Stomach (tissue), 4 donors: ENCODE measurements around the gene DPP6.
"Not testable (repeated sequence)": the region's sequence is repeated elsewhere in the genome, so short reads cannot be mapped to it uniquely, and the experiment has no call there.

ENCODE experiments used
- CTCF ChIP-seq, 7 experiments: fragments of 450-650 bp in 4 of 7; fragments of 200-600 bp in 3 of 7; sonication (generic) in 3 of 7; IDR thresholded peaks; one replicate each; pipeline ENCODE4 v1.5.1; 2016 to 2019; ENCODE audit warnings: antibody characterized with exemption in 7 of 7, control low read depth in 2 of 7, mild to moderate bottlenecking in 1 of 7
- POLR2A ChIP-seq, 4 donors: fragments of 450-650 bp; IDR thresholded peaks; one replicate each; pipeline ENCODE4 v1.6.1; 2016; ENCODE audit warnings: antibody characterized with exemption in 4 of 4, control low read depth in 2 of 4, mild to moderate bottlenecking in 1 of 4, moderate library complexity in 1 of 4
- POLR2AphosphoS5 ChIP-seq, 3 donors: sonication (generic); formaldehyde crosslinking; IDR thresholded peaks; one replicate each; pipeline ENCODE4 v1.6.1; 2016; ENCODE audit warnings: antibody characterized with exemption in 3 of 3

DNA sequence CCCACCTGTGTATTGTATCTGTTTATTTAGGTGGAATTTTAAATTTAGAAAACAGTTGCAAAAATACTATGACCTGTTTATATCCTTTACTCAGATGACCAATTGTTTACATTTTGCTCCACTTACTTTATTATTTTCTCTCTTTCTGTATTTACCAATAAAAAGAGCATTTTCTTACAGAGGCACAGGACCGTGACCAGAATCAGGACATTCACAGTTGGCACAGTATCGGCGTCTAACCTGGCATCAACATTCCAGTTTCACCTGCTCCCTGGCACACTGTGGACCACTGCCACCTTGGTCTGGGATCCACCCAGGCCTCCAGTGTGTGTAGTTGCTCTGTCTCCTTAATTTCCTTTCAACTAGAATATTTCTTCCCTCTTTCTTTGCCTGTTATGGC, 39.9 kb downstream of the DPP6 start:
- TF ChIP-seq CTCF, POLR2A, POLR2AphosphoS5 (IDR thresholded peaks at IDR 0.05): not testable (repeated sequence)
